Muscle of leg (tissue), 11 donors: ENCODE measurements around the gene SERGEF. TPM values are rescaled to one million over a fixed set of nuclear protein-coding genes. Genes with fewer than 3 reads are reported as not detected.

Source experiments
- DNase-seq: peaks from one replicate; pipeline ENCODE4 v3.0.0; 2013
- H3K27ac ChIP-seq: one replicate; pipeline ENCODE4 v1.5.1; 2013; ENCODE audit warnings: mild to moderate bottlenecking, low read length, control low read depth
- H3K27me3 ChIP-seq: one replicate; pipeline ENCODE4 v1.6.1; 2013; ENCODE audit warnings: low read length; ENCODE audit not compliant: control insufficient read depth, insufficient read depth
- H3K36me3 ChIP-seq: one replicate; pipeline ENCODE4 v1.6.1; 2013; ENCODE audit warnings: low read length; ENCODE audit not compliant: control insufficient read depth, insufficient read depth
- H3K4me1 ChIP-seq: one replicate; pipeline ENCODE4 v1.6.1; 2013; ENCODE audit warnings: low read length; ENCODE audit not compliant: control insufficient read depth, insufficient read depth
- H3K4me3 ChIP-seq: one replicate; pipeline ENCODE4 v1.5.1; 2013; ENCODE audit warnings: low read length, control low read depth
- H3K9me3 ChIP-seq: replicated peaks from 2 replicates; pipeline ENCODE4 v1.6.1; 2013; ENCODE audit warnings: low read depth, low read length; ENCODE audit not compliant: control insufficient read depth
- WGBS: methylation state at CpG from one replicate; pipeline ENCODE4 v1.1.5; 2013; ENCODE audit warnings: missing lambda C conversion rate; ENCODE audit not compliant: insufficient coverage; 5-methylcytosine and 5-hydroxymethylcytosine counted together
- polyA plus RNA-seq, 8 donors: library from polyadenylated mRNA; unstranded; fragments of 120-200 nt; gene quantifications; one replicate each; pipeline versions ENCODE4 v1.2.1 to v1.2.3, GENCODE V29; 2013; ENCODE audit warnings: inconsistent platforms in 1 of 8, low replicate concordance in 1 of 8; ENCODE audit not compliant: insufficient read length in 8 of 8, insufficient read depth in 1 of 8
- total RNA-seq: library from RNA; stranded (reverse); fragments of 120-200 nt; gene quantifications from one replicate; pipeline ENCODE4 v1.2.4, GENCODE V29; 2013

The SERGEF gene
- total and polyA plus RNA-seq, 9 donors, result 8.8 to 15.7 (median 11.9) TPM

DNA sequence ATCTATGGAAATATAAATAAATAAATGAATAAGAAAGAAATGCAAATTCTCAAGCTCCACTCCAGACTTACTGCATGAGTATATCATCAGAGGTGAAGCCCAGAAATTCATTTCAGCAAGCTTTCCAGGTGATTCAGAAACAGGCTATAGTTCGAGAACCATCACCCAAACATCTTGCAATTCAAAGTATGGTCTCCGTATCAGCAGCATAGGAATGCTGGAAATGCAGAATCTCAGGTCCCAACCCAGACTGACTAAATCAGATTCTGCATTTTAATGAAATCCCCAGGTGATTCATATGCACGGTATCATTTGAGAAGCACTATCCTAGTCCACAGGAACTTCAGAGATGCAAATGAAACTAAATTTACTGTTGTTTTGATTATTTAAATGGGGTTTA lies 95.3 kb downstream of the SERGEF start:
- WGBS, result 80% methylated on average over 2 of the region's 3 CpGs
- no peaks in the 10 kb centered on the region for H3K9me3 ChIP-seq
- no peak for DNase-seq
- H3K36me3 ChIP-seq, result no peaks in the 10 kb centered on the region
- H3K4me1 ChIP-seq, result peaks cover 10% of the 10 kb centered on the region
- H3K27ac ChIP-seq, result no peak overlapping the region
- H3K4me3 ChIP-seq, result no peak overlapping the region
- H3K27me3 ChIP-seq, result no peaks in the 10 kb centered on the region

DNA sequence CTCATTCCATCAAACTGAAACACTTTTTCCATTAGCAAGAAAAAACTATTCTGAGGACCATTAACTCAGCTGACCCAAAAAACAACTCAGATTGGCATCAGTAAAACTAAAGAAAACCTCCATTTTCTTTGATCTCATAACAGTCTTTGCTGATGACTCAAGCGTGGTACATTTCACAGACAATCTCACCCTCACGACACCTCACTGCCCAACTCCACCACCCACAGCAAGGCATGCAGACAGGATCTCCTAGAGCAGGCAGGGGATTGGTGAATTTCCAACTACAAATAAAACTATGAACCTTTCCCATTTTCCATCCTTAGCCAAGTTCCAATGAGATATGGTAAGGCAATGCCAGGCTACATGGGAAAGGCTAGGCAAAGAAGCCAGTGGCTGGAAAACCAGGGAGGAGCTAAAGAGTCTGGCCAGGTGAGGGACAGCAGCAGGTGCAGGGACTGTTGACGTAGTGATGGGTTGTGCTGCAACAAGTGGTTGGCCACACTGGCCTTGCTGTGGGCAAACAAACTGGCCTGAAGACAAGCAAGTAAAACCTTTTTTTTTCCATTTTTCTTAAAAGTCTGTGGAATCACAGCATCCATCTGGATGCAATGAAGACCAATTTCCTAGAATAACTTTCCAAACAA lies 97.2 kb downstream of the SERGEF start:
- Histone ChIP-seq H3K4me1 (peaks cover 5% of the 10 kb centered on the region), H3K4me3 (no peak overlapping the region), H3K27me3 (no peaks in the 10 kb centered on the region), H3K27ac (no peak overlapping the region), H3K36me3 (no peaks in the 10 kb centered on the region), H3K9me3 (no peaks in the 10 kb centered on the region)
- DNase-seq, result peak; percentile 44
- WGBS, result 71% methylated on average over 3 of the region's 3 CpGs

GRCh38 chr11:17914957-17915356 lies 97.9 kb downstream of the SERGEF start:
- Histone ChIP-seq H3K36me3 (no peaks in the 10 kb centered on the region), H3K27me3 (no peaks in the 10 kb centered on the region)
- WGBS, result no CpG with 5 or more reads among the region's 4 CpGs

DNA sequence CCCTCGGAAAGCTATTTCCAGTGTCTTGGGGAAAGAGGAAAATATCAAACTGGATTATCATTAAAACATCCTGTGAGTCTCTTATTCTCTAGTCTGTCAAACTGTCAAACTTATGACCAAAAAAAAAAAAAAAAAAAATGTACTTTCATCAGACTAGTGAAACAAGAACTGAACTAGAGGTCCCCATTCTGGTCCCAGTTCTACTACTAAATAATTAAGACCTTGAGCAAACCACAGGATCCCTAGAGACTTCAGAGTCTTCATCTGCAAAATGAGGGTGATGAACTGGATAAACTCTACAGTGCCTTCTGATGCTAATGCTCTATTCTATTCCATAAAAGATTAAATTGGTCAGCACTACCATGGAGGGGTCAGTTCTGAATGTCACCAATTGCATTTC lies 105.8 kb downstream of the SERGEF start:
- Histone ChIP-seq H3K27me3 (no peaks in the 10 kb centered on the region), H3K4me1 (no peaks in the 10 kb centered on the region), H3K27ac (no peak overlapping the region), H3K4me3 (no peak overlapping the region), H3K36me3 (no peaks in the 10 kb centered on the region), H3K9me3 (no peaks in the 10 kb centered on the region)
- no CpG with 5 or more reads among the region's 1 CpG for WGBS
- no peak for DNase-seq

More at GRCh38 chr11:17914957-17915356, 97.9 kb downstream of the SERGEF start:
- H3K4me3 ChIP-seq, result no peak overlapping the region
- no peak overlapping the region for H3K27ac ChIP-seq
- H3K9me3 ChIP-seq, result no peaks in the 10 kb centered on the region
- peaks cover 3% of the 10 kb centered on the region for H3K4me1 ChIP-seq
- no peak for DNase-seq

GRCh38 chr11:17906436-17906835 lies 106.4 kb downstream of the SERGEF start:
- Histone ChIP-seq H3K36me3 (no peaks in the 10 kb centered on the region), H3K9me3 (no peaks in the 10 kb centered on the region), H3K4me3 (no peak overlapping the region), H3K27ac (no peak overlapping the region), H3K27me3 (no peaks in the 10 kb centered on the region), H3K4me1 (no peaks in the 10 kb centered on the region)
- WGBS, result 77% methylated on average over 5 of the region's 7 CpGs
- DNase-seq, result no peak

DNA sequence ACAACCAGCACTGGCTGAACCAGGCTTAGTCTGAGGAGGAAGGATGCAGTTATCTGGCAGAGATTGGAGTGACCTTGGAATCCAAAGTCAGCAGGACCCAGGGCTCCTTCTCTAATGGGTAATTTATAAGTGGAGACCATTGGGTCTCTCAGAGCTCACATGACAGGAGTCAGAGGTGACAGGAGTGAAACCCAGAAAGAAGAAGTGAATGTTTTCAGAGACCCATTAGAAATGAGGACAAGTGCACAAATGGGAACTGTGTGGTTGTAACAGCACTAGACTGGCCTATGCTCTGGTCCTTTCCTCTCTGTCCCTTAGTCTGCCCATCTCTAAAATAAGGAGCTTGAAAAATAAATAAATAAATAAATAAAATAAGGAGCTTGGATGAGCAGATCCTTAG lies 107.4 kb downstream of the SERGEF start:
- H3K36me3 ChIP-seq, result no peaks in the 10 kb centered on the region
- no peaks in the 10 kb centered on the region for H3K9me3 ChIP-seq
- no peaks in the 10 kb centered on the region for H3K27me3 ChIP-seq
- H3K4me1 ChIP-seq, result no peaks in the 10 kb centered on the region
- no peak for DNase-seq
- no peak overlapping the region for H3K27ac ChIP-seq
- no peak overlapping the region for H3K4me3 ChIP-seq

- Histone ChIP-seq H3K4me1 (no peaks in the 10 kb centered on the region), H3K36me3 (no peaks in the 10 kb centered on the region), H3K27me3 (no peaks in the 10 kb centered on the region), H3K9me3 (no peaks in the 10 kb centered on the region), H3K4me3 (no peak overlapping the region), H3K27ac (no peak overlapping the region)
- 82% methylated on average over 1 of the region's 2 CpGs for WGBS
- DNase-seq, result no peak
Measured at GRCh38 chr11:17901481-17901880, 111.4 kb downstream of the SERGEF start.

GRCh38 chr11:17898782-17899181 lies 114.1 kb downstream of the SERGEF start:
- no peaks in the 10 kb centered on the region for H3K9me3 ChIP-seq
- H3K27ac ChIP-seq, result no peak overlapping the region
- H3K4me3 ChIP-seq, result no peak overlapping the region
- no peaks in the 10 kb centered on the region for H3K27me3 ChIP-seq
- H3K4me1 ChIP-seq, result peaks cover 6% of the 10 kb centered on the region
- no CpG with 5 or more reads among the region's 3 CpGs for WGBS
- no peaks in the 10 kb centered on the region for H3K36me3 ChIP-seq
- no peak for DNase-seq

DNA sequence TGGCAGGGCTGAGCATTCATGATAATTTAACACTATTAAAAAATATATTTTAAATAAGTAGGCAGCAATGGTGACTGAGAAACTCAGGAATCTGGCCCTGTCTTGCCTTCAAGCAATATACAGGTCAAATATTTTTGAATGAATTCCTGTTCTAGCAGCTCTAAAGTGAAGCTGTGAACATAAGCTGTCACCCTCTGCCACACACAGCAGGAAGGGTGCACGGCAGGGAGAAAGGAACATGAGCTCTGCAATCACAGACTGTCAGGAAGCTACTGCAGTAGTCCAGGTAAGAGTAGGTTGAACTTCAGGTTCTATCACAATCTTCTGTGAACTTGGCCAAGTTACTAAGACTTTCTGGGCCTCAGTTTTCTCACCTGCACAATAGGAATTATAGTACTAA lies 114.8 kb downstream of the SERGEF start:
- no peak for DNase-seq
- no CpG with 5 or more reads among the region's 1 CpG for WGBS
- Histone ChIP-seq H3K4me3 (no peak overlapping the region), H3K4me1 (peaks cover 6% of the 10 kb centered on the region), H3K9me3 (no peaks in the 10 kb centered on the region), H3K36me3 (no peaks in the 10 kb centered on the region), H3K27ac (no peak overlapping the region), H3K27me3 (no peaks in the 10 kb centered on the region)

DNA sequence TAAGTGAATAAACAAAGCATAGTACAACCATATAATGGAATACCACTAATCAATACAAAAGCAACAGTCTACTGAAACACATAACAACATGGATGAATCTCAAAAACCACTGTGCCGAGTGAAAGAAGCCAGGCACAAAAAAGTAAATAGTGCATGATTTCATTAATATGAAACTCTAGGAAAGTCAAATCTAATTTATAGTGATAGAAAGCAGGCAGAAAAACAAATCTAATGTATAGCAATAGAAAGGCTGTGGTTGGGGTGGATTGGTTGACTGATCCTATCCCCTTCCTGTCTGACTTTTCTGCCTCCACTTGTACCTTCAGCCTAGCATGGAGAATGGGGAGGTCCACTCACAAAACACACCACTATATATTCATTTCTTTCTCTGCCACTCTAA lies 115.4 kb downstream of the SERGEF start:
- Histone ChIP-seq H3K4me3 (no peak overlapping the region), H3K36me3 (no peaks in the 10 kb centered on the region), H3K27ac (no peak overlapping the region), H3K27me3 (no peaks in the 10 kb centered on the region), H3K4me1 (peaks cover 6% of the 10 kb centered on the region), H3K9me3 (no peaks in the 10 kb centered on the region)
- DNase-seq, result no peak
- no CpG with 5 or more reads among the region's 1 CpG for WGBS
